Lower leg skin (tissue), 3 donors: ENCODE measurements around the gene SCAANT1.

Experiments
- CTCF ChIP-seq, 3 donors: fragments of 450-650 bp; IDR thresholded peaks; one replicate each; pipeline ENCODE4 v1.5.1; 2016; ENCODE audit warnings: antibody characterized with exemption in 3 of 3, mild to moderate bottlenecking in 3 of 3, moderate library complexity in 2 of 3
- POLR2A ChIP-seq, 2 donors: fragments of 450-650 bp; IDR thresholded peaks; one replicate each; pipeline ENCODE4 v1.6.1; 2016 to 2017; ENCODE audit warnings: antibody characterized with exemption in 2 of 2, mild to moderate bottlenecking in 1 of 2, moderate library complexity in 1 of 2

GRCh38 chr3:63878394-63879060, 33.7 kb downstream of the SCAANT1 start:
- TF ChIP-seq CTCF (IDR thresholded peaks at IDR 0.05) (no peak), POLR2A (IDR thresholded peaks at IDR 0.05) (no peak)
